B cell (primary cell): Measurements from ENCODE around the gene CRTC1. TPM values are rescaled to one million over a fixed set of nuclear protein-coding genes. Genes with fewer than 3 reads are reported as not detected.

Experiments
- ATAC-seq: fragments of 200-7000 bp; cut with Tn5 transposase; one replicate; pipeline ENCODE4 v1.10.0; 2021; ENCODE audit warnings: low read depth, mild to moderate bottlenecking, moderate number of reproducible peaks, moderate library complexity
- CTCF ChIA-PET: fragments of 350-600 bp; sonication (Branson Sonifier 250); formaldehyde crosslinking; loops from one replicate; lab custom pipeline; 2021; ENCODE audit warnings: antibody characterized with exemption, inconsistent platforms; lab: Charles Lee
- POLR2A ChIA-PET: fragments of 350-600 bp; sonication (Branson Sonifier 250); formaldehyde crosslinking; loops from one replicate; lab custom pipeline; 2021; ENCODE audit warnings: antibody characterized with exemption; lab: Charles Lee
- DNase-seq: peaks from one replicate; pipeline ENCODE4 v3.0.0; 2013
- H2AFZ ChIP-seq: 2 replicates; pipeline ENCODE4 v1.6.1; 2012; ENCODE audit warnings: mild to moderate bottlenecking, low read depth, low read length; ENCODE audit not compliant: insufficient read depth, poor library complexity, severe bottlenecking
- H3K27ac ChIP-seq, 2 donors: 1 replicate in 1 of 2; 2 replicates in 1 of 2; pipeline ENCODE4 v1.5.1; 2012 to 2013; ENCODE audit warnings: low read length in 2 of 2, mild to moderate bottlenecking in 2 of 2, moderate library complexity in 1 of 2
- H3K27me3 ChIP-seq, 4 experiments: fragments of 200-600 bp in 1 of 4; sonication (generic) in 1 of 4; replicated peaks in 1 of 4; 1 replicate in 2 of 4; 2 replicates in 2 of 4; pipeline versions ENCODE4 v1.6.1 to v1.7.0; 2013 to 2016; ENCODE audit warnings: low read length in 3 of 4, mild to moderate bottlenecking in 2 of 4, mixed read lengths in 1 of 4, moderate library complexity in 1 of 4; ENCODE audit not compliant: insufficient read depth in 4 of 4, control insufficient read depth in 3 of 4; ENCODE audit errors: control extremely low read depth in 1 of 4
- H3K36me3 ChIP-seq, 2 experiments: replicated peaks in 1 of 2; 1 replicate in 1 of 2; 2 replicates in 1 of 2; pipeline versions ENCODE4 v1.6.1 to v1.7.1; 2013; ENCODE audit warnings: low read length in 1 of 2; ENCODE audit not compliant: insufficient read depth in 2 of 2, control insufficient read depth in 1 of 2; ENCODE audit errors: control extremely low read depth in 1 of 2, extremely low read depth in 1 of 2
- H3K4me1 ChIP-seq, 2 donors: fragments of 200-600 bp in 1 of 2; sonication (generic) in 1 of 2; 1 replicate in 1 of 2; 2 replicates in 1 of 2; pipeline versions ENCODE4 v1.5.1 to v1.6.1; 2013 to 2017; ENCODE audit warnings: low read length in 2 of 2; ENCODE audit not compliant: control insufficient read depth in 2 of 2, insufficient read depth in 2 of 2
- H3K4me2 ChIP-seq: replicated peaks from 2 replicates; pipeline ENCODE3; 2012; ENCODE audit warnings: mild to moderate bottlenecking, low read depth, low read length; ENCODE audit not compliant: poor library complexity, severe bottlenecking
- H3K4me3 ChIP-seq, 5 experiments: fragments of 200-600 bp in 1 of 5; sonication (generic) in 1 of 5; 1 replicate in 3 of 5; 2 replicates in 2 of 5; pipeline versions ENCODE4 v1.5.1 to v1.7.0; 2011 to 2016; ENCODE audit warnings: low read length in 4 of 5, mild to moderate bottlenecking in 4 of 5, low read depth in 2 of 5, control low read depth in 1 of 5, moderate library complexity in 1 of 5; ENCODE audit not compliant: insufficient read depth in 1 of 5; ENCODE audit errors: control extremely low read depth in 1 of 5, extremely low read depth in 1 of 5
- H3K79me2 ChIP-seq: fragments of 200-600 bp; sonication (generic); one replicate; pipeline ENCODE4 v1.6.0; 2016; ENCODE audit warnings: low read length; ENCODE audit not compliant: control insufficient read depth, insufficient read depth
- H3K9ac ChIP-seq: fragments of 200-600 bp; sonication (generic); 2 replicates; pipeline ENCODE4 v1.6.1; 2017; ENCODE audit warnings: mild to moderate bottlenecking, low read length, moderate library complexity
- H3K9me3 ChIP-seq, 3 donors: one replicate each; pipeline versions ENCODE4 v1.6.1 to v1.7.1; 2013; ENCODE audit warnings: low read length in 2 of 3; ENCODE audit not compliant: control insufficient read depth in 2 of 3, insufficient read depth in 1 of 3; ENCODE audit errors: control extremely low read depth in 1 of 3
- H4K20me1 ChIP-seq: 2 replicates; pipeline ENCODE4 v1.6.0; 2012; ENCODE audit warnings: mild to moderate bottlenecking, low read length; ENCODE audit not compliant: insufficient read depth, control insufficient read depth, poor library complexity, severe bottlenecking
- H3K27ac Mint-ChIP-seq: one replicate; pipeline ENCODE4 v1.8.0; 2021; ENCODE audit warnings: mixed read lengths
- H3K27me3 Mint-ChIP-seq: one replicate; pipeline ENCODE4 v1.8.0; 2021; ENCODE audit warnings: mixed read lengths
- H3K4me1 Mint-ChIP-seq: one replicate; pipeline ENCODE4 v1.8.0; 2021; ENCODE audit warnings: mixed read lengths
- H3K4me3 Mint-ChIP-seq: one replicate; pipeline ENCODE4 v1.8.0; 2021; ENCODE audit warnings: mixed read lengths
- H3K9me3 Mint-ChIP-seq: one replicate; pipeline ENCODE4 v1.8.0; 2022; ENCODE audit warnings: mixed read lengths; ENCODE audit not compliant: insufficient read depth
- EZH2 ChIP-seq: IDR thresholded peaks from 2 replicates; pipeline ENCODE4 v1.6.1; 2012; ENCODE audit warnings: borderline replicate concordance, low read depth, mild to moderate bottlenecking, moderate library complexity, low read length; ENCODE audit not compliant: insufficient read depth, poor library complexity, severe bottlenecking
- WGBS: methylation state at CpG from one replicate; pipeline ENCODE4 v1.1.5; 2013; ENCODE audit warnings: missing lambda C conversion rate; ENCODE audit not compliant: insufficient coverage; 5-methylcytosine and 5-hydroxymethylcytosine counted together
- intact Hi-C: fragments of 100-400 bp; cut with micrococcal nuclease; formaldehyde crosslinking; loops from one replicate; pipeline ENCODE4 v1.10.0; 2022
- polyA plus RNA-seq: library from polyadenylated mRNA; depleted of rRNA; stranded (reverse); fragments of >200 nt; gene quantifications from 2 replicates; pipeline ENCODE4 v1.2.3, GENCODE V29; 2012
- total RNA-seq, 2 donors: library from RNA; stranded (reverse); fragments of 120-200 nt in 1 of 2; gene quantifications; 1 replicate in 1 of 2; 2 replicates in 1 of 2; pipeline versions ENCODE4 v1.2.3 to v1.2.4, GENCODE V29; 2013 to 2022
- TF ChIP-seq, protein P1 (sequence below): fragments of 200-600 bp; IDR thresholded peaks from one replicate; pipeline ENCODE4 v1.8.0; 2022; ENCODE audit warnings: antibody characterized with exemption, mild to moderate bottlenecking

The CRTC1 gene
- total and polyA plus RNA-seq, 2 donors (not counting 1 experiment from before 2014, with no cell fraction given): 15.9 to 30.1 TPM

DNA sequence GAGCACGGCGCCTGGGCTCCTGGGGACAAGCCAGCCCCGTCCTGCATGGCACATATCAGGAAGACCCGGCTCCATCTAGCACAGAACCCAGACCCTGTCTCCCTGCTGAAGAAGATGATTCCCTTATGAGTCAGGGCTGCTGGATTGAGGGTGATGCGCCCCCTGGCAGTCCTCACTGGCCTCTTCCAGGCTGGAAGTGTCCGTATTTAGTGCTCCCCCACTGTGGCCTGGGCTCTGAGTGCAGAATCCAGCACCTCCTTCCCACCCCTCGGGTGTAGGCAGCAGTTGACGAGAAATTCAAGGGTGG lies 92.8 kb downstream of the CRTC1 start:
- Histone ChIP-seq H3K9ac (no peak overlapping the region), H3K27ac (no peak overlapping the region), H3K4me3 (no peak overlapping the region), H3K4me1 (no peaks in the 10 kb centered on the region), H3K79me2 (no peaks in the 10 kb centered on the region), H4K20me1 (peaks cover 5% of the 10 kb centered on the region), H3K27me3 (no peaks in the 10 kb centered on the region), H2AFZ (no peak overlapping the region), H3K4me2 (no peak overlapping the region), H3K36me3 (peaks cover 0 to 3% of the 10 kb centered on the region in 2 experiments), H3K9me3 (no peaks in the 10 kb centered on the region)
- no peaks in the 10 kb centered on the region for H3K4me1 Mint-ChIP-seq
- DNase-seq (no peak), ATAC-seq (no peak)
- H3K4me3 Mint-ChIP-seq: no peak overlapping the region
- ChIA-PET CTCF (no interaction called here), POLR2A (no interaction called here)
- TF ChIP-seq, protein P1, sequence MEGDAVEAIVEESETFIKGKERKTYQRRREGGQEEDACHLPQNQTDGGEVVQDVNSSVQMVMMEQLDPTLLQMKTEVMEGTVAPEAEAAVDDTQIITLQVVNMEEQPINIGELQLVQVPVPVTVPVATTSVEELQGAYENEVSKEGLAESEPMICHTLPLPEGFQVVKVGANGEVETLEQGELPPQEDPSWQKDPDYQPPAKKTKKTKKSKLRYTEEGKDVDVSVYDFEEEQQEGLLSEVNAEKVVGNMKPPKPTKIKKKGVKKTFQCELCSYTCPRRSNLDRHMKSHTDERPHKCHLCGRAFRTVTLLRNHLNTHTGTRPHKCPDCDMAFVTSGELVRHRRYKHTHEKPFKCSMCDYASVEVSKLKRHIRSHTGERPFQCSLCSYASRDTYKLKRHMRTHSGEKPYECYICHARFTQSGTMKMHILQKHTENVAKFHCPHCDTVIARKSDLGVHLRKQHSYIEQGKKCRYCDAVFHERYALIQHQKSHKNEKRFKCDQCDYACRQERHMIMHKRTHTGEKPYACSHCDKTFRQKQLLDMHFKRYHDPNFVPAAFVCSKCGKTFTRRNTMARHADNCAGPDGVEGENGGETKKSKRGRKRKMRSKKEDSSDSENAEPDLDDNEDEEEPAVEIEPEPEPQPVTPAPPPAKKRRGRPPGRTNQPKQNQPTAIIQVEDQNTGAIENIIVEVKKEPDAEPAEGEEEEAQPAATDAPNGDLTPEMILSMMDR: no peak
- no peak for TF ChIP-seq EZH2
- H3K27ac Mint-ChIP-seq: no peak overlapping the region
- H3K9me3 Mint-ChIP-seq: no peaks in the 10 kb centered on the region
- H3K27me3 Mint-ChIP-seq: no peaks in the 10 kb centered on the region
- intact Hi-C loops: no loop called here
- 97% methylated on average over 8 of the region's 8 CpGs for WGBS

DNA sequence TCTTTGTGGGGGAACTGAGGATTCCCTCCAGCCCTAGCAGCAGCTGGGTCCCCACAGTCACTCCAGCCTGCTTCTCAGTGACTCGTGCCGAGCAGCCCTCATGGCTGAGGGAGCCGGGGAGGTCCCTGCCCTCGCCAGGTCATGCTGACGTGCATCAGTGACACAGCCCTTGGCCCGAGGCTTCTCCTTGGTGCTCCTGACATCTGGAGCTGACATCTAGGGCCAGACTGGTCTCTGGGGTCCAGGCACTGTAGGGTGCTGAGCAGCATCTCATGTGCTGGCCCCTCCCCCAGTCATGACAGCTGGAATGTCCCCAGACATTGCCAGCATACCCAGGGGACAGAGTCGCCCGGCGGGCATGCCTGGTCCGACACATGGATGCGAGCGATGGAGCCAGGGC lies 93.3 kb downstream of the CRTC1 start:
- Histone ChIP-seq H3K36me3 (no peaks in the 10 kb centered on the region), H3K4me1 (peaks cover 0 to 1% of the 10 kb centered on the region in 2 donors), H3K4me2 (no peak overlapping the region), H4K20me1 (peaks cover 10% of the 10 kb centered on the region), H3K27me3 (no peaks in the 10 kb centered on the region), H3K9me3 (no peaks in the 10 kb centered on the region), H2AFZ (no peak overlapping the region), H3K79me2 (no peaks in the 10 kb centered on the region), H3K27ac (no peak overlapping the region), H3K4me3 (no peak overlapping the region), H3K9ac (no peak overlapping the region)
- no peak for ATAC-seq
- WGBS: 86% methylated on average over 9 of the region's 12 CpGs
- no peak for DNase-seq
- intact Hi-C loops: no loop called here
- POLR2A ChIA-PET: no interaction called here
- no peaks in the 10 kb centered on the region for H3K27me3 Mint-ChIP-seq
- H3K27ac Mint-ChIP-seq: no peak overlapping the region
- H3K4me3 Mint-ChIP-seq: no peak overlapping the region
- no peaks in the 10 kb centered on the region for H3K9me3 Mint-ChIP-seq
- H3K4me1 Mint-ChIP-seq: no peaks in the 10 kb centered on the region
- CTCF ChIA-PET: no interaction called here
- TF ChIP-seq, protein P1: no peak
- TF ChIP-seq EZH2: no peak
